ENCODE data around the gene ATXN1. TPM values are rescaled to one million over a fixed set of nuclear protein-coding genes. Genes with fewer than 3 reads are reported as not detected.

Gene ATXN1
- total and polyA plus RNA-seq, 2 experiments from 2014 or later = 4.8 to 9.1 TPM

- no peak for TF ChIP-seq CTCF (conservative IDR thresholded peaks at IDR 0.05; ENCODE audit: low read depth in 2 of 2)
- no peak for TF ChIP-seq ETS1 (IDR thresholded peaks at IDR 0.05)
- no peak for TF ChIP-seq STAT1 (IDR thresholded peaks at IDR 0.05; ENCODE audit: unreplicated experiment)
- TF ChIP-seq EZH2 (IDR thresholded peaks at IDR 0.05; ENCODE audit: low read depth, unreplicated experiment) = no peak
- TF ChIP-seq EZH2phosphoT487 (IDR thresholded peaks at IDR 0.05; ENCODE audit: unreplicated experiment) = no peak
These were observed 111.4 kb downstream of the ATXN1 start (continued) for GRCh38 chr6:16649890-16650289.

GRCh38 chr6:16649241-16649640, 112.0 kb downstream of the ATXN1 start:
- Histone ChIP-seq H3K9me2 (ENCODE audit: insufficient read depth) (no peaks in the 10 kb centered on the region), H3K27me3 (ENCODE audit: insufficient read depth) (no peaks in the 10 kb centered on the region), H3K36me3 (ENCODE audit: insufficient read depth) (no peaks in the 10 kb centered on the region), H4K20me1 (replicated peaks; ENCODE audit: insufficient read depth) (no peaks in the 10 kb centered on the region), H3K27ac (ENCODE audit: low read depth) (no peak overlapping the region), H3F3A (replicated peaks; ENCODE audit: low read depth) (no peaks in the 10 kb centered on the region), H2AFZ (no peak overlapping the region), H3K4me3 (no peak overlapping the region), H3K79me2 (replicated peaks; ENCODE audit: insufficient read depth) (no peaks in the 10 kb centered on the region), H3K4me1 (ENCODE audit: insufficient read depth) (no peaks in the 10 kb centered on the region), H3K4me2 (no peak overlapping the region)
- no peaks in the 10 kb centered on the region for H3K36me3 Mint-ChIP-seq (ENCODE audit: low read depth)
- H3K4me3 Mint-ChIP-seq = no peak overlapping the region
- no peaks in the 10 kb centered on the region for H3K9me3 Mint-ChIP-seq
- no peaks in the 10 kb centered on the region for H3K4me1 Mint-ChIP-seq
- H3K27me3 Mint-ChIP-seq (ENCODE audit: insufficient read depth, low read depth, poor library complexity) = peaks cover 2% of the 10 kb centered on the region
- no peak overlapping the region for H3K27ac Mint-ChIP-seq
- DNase-seq (ENCODE audit: low spot score) (no peak), ATAC-seq (no peak)
- no peak for TF ChIP-seq ZNF114 (CRISPR knock-in tag; IDR thresholded peaks at IDR 0.05)
- TF ChIP-seq ZNF331 (CRISPR knock-in tag; IDR thresholded peaks at IDR 0.05; ENCODE audit: low read depth) = no peak
- TF ChIP-seq NANOG (IDR thresholded peaks at IDR 0.05; ENCODE audit: borderline replicate concordance) = no peak
- TF ChIP-seq REST (IDR thresholded peaks at IDR 0.05; ENCODE audit: unreplicated experiment) = no peak
- TF ChIP-seq CREB1 (CRISPR knock-in tag; IDR thresholded peaks at IDR 0.05; ENCODE audit: low read depth) = no peak
- no peak for TF ChIP-seq JUNB (IDR thresholded peaks at IDR 0.05; ENCODE audit: unreplicated experiment)
- TF ChIP-seq ZNF462 (CRISPR knock-in tag; IDR thresholded peaks at IDR 0.05) = no peak
- no peak for TF ChIP-seq ETS1 (IDR thresholded peaks at IDR 0.05)

Data from GM23338 (cell line).